Central memory CD8-positive, alpha-beta T cell (primary cell): ENCODE results near the gene HOXA10.

Experiments
- ATAC-seq: fragments of 150-1000 bp; cut with Tn5 transposase; replicated peaks from 2 replicates; pipeline ENCODE4 v1.10.0; 2022; ENCODE audit warnings: mild to moderate bottlenecking, moderate FRiP score, moderate number of reproducible peaks; ENCODE audit not compliant: poor library complexity, severe bottlenecking; ENCODE audit errors: extremely low read depth
- DNase-seq, 2 donors: peaks; one replicate each; pipeline ENCODE4 v3.0.0; 2021; ENCODE audit warnings: low spot score in 2 of 2
- H3K27ac Mint-ChIP-seq: one replicate; pipeline ENCODE4 v1.8.0; 2022; ENCODE audit warnings: low read depth, mild to moderate bottlenecking, moderate library complexity, mixed read lengths
- H3K27me3 Mint-ChIP-seq: one replicate; pipeline ENCODE4 v1.8.0; 2022; ENCODE audit warnings: mixed read lengths
- H3K36me3 Mint-ChIP-seq: one replicate; pipeline ENCODE4 v1.8.0; 2022; ENCODE audit warnings: mild to moderate bottlenecking, moderate library complexity, mixed read lengths; ENCODE audit not compliant: insufficient read depth
- H3K4me1 Mint-ChIP-seq: one replicate; pipeline ENCODE4 v1.8.0; 2022; ENCODE audit warnings: mixed read lengths
- H3K4me3 Mint-ChIP-seq: one replicate; pipeline ENCODE4 v1.8.0; 2022; ENCODE audit warnings: mild to moderate bottlenecking, moderate library complexity, mixed read lengths
- H3K9me3 Mint-ChIP-seq: one replicate; pipeline ENCODE4 v1.8.0; 2022; ENCODE audit warnings: mixed read lengths

Gene HOXA10

DNA sequence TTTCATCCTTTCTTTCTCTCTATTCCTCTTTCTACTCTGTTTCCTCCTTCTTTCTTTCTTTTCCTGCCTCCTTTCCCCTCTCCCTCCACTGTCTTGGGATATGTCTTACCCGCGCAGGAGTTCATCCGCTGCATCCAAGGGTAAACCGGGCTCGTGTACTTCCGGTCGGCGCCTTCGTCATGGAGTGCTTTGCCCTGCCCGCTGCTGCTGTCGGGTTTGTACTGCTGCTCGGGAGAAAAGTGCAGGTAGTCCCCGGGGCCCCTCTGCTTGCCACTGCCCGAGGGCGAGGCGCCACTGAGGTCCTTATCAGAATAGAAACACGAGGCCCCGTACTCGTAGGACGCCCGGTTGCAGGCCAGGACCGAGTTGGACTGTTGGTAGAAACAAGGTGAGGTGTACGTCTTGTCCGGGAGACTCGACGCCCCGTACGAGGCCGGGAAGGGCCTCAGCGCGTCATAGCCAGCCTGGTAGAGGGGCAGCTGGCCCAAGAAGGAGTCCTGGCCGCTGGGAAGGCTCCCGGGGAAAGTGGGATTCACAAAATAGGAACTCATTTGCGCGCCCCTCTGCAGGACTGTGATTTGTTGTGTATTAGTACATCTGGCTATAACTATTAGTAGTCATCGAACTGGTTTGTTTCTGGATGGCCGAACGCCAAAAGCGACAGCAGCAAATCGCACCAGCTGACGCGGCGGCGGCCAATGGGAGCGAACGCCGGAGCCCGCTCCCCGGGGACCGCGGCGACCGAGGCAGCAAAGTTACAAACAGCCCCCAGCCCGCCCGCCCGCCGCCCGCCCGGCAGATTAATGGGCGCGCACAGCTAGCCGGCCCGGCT, 26.7 kb downstream of the HOXA10 start, which contains the start of gene HOXA6:
Gene HOXA6 (minus strand): TSS at position 576 of the 832 bp plus-strand sequence. CDS start 25 bp downstream, at position 551.
- Mint-ChIP-seq H3K9me3 (no peaks in the 10 kb centered on the region), H3K27me3 (peaks cover 79% of the 10 kb centered on the region), H3K36me3 (peaks cover 9% of the 10 kb centered on the region), H3K4me3 (peak within 1 kb of the TSS; percentile 41), H3K4me1 (peaks cover 27% of the 10 kb centered on the region), H3K27ac (no peak within 1 kb of the TSS)
- ATAC-seq, result no peak
- DNase-seq, result no peak

DNA sequence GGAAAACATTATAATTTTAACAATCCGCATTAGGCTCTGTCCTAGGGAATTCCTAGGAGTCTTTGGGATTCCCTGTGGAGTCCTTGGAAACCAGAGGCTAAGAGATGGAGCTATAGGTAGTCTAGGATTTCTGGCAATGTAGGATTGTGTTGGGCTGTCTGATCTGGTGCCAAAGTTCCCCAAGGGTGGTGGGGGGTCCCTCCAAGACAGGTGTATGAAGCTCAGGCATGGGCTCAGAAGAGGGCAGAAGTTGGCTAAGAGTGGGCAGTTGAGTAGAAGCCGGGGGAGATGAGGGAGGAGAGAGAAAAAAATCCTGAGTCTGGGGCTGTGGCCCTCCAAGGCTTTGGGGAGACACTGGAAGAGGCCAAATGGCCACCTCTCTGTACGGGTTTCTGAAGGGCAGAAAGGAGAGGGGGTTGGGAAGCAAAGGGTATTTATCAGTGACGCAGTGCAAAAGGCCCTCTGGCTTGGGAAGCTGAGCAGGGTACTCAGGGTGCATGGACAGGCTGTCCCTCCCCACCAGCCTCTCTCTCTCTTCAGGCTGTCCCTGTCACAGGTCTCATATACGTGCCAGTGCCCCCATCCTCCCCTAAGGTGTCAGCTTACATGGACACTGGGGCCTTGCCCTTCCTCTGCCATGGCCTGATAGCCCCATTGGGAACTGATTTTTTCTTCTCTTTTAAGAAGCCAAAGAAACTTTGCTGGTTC, 27.5 kb downstream of the HOXA10 start:
- DNase-seq (no peak), ATAC-seq (no peak)
- Mint-ChIP-seq H3K9me3 (no peaks in the 10 kb centered on the region), H3K4me1 (peaks cover 19% of the 10 kb centered on the region), H3K36me3 (peaks cover 8% of the 10 kb centered on the region), H3K4me3 (no peak overlapping the region), H3K27me3 (peaks cover 79% of the 10 kb centered on the region), H3K27ac (no peak overlapping the region)

DNA sequence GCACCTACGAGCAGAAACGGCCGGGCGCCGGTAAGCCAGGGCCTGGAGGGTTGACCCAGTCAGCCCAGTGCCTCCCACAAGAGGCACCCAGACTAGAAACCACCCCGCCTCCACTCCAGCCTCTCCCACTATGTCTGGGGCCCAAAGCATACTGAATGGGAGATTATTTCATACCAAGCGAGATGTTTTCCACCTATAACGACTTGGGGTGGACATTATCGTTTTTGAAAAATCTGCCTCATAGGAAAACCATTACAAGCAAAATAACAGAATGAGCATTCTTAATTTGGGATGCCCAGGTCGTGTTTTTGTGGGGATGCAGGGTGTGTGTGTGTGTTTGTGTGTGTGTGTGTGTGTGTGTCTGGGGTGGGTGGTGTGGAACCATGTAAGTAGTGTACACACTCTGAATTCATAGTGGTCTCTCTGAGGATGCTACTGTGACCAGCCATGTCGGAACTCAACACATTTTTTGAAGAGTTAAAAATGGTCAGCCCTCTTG, 28.2 kb downstream of the HOXA10 start:
- DNase-seq (no peak), ATAC-seq (no peak)
- Mint-ChIP-seq H3K27ac (no peak overlapping the region), H3K27me3 (peaks cover 78% of the 10 kb centered on the region), H3K4me1 (peaks cover 12% of the 10 kb centered on the region), H3K9me3 (no peaks in the 10 kb centered on the region), H3K4me3 (no peak overlapping the region), H3K36me3 (peaks cover 2% of the 10 kb centered on the region)

DNA sequence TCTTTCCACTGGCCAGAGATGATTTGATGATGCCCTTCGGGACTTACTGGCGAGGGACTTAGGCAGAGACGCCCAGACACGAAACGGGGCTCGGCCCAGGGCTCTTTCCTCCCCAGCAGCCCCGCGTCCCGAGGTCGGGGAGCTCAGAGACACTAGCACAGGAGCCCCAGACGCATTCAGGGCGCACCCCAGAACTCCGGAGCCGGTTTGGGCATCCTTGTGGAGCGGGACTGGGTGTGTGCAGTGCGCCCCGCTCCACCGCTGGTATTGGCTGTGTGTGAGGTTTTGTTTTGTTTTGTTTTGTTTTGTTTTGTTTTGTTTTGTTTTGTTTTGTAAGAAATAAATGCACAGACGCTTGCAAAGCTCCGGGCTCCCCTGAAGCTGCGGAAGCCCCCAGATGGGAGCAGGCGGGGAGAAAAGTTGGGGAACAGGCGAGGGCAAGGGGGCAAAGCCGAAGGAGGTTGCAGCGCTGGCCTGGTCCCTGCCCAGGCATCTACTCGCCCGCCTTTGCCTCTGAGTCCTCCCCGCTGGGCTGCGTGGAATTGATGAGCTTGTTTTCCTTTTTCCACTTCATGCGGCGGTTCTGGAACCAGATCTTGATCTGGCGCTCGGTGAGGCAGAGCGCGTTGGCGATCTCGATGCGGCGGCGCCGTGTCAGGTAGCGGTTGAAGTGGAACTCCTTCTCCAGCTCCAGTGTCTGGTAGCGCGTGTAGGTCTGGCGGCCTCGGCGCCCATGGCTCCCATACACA, 28.8 kb downstream of the HOXA10 start:
- no peaks in the 10 kb centered on the region for H3K9me3 Mint-ChIP-seq
- no peak overlapping the region for H3K4me3 Mint-ChIP-seq
- no peak overlapping the region for H3K27ac Mint-ChIP-seq
- DNase-seq, result no peak
- peaks cover 6% of the 10 kb centered on the region for H3K4me1 Mint-ChIP-seq
- ATAC-seq, result no peak
- no peaks in the 10 kb centered on the region for H3K36me3 Mint-ChIP-seq
- peaks cover 72% of the 10 kb centered on the region for H3K27me3 Mint-ChIP-seq

DNA sequence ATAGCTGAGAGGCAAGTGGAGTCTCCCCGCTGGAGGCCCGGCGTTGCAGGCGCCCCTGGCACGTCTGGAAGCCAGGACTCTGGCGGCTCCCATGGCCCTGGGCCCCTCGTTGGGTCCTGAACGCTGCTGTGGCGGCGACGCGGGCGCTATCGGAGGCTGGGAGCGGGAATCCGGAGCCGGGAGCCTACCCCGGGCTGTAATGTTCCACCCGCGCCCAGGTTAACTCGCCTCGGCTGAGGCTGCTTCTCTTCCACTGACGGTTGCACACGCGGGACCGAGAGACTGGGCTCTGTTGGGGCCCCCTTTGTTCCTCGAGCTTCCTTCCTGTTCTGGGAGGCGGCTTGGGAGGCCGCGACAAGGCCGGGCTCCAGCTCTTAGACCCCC, 29.3 kb downstream of the HOXA10 start:
- H3K4me3 Mint-ChIP-seq, result no peak overlapping the region
- peaks cover 68% of the 10 kb centered on the region for H3K27me3 Mint-ChIP-seq
- no peaks in the 10 kb centered on the region for H3K9me3 Mint-ChIP-seq
- DNase-seq (no peak), ATAC-seq (no peak)
- H3K36me3 Mint-ChIP-seq, result no peaks in the 10 kb centered on the region
- H3K27ac Mint-ChIP-seq, result no peak overlapping the region
- peaks cover 5% of the 10 kb centered on the region for H3K4me1 Mint-ChIP-seq

DNA sequence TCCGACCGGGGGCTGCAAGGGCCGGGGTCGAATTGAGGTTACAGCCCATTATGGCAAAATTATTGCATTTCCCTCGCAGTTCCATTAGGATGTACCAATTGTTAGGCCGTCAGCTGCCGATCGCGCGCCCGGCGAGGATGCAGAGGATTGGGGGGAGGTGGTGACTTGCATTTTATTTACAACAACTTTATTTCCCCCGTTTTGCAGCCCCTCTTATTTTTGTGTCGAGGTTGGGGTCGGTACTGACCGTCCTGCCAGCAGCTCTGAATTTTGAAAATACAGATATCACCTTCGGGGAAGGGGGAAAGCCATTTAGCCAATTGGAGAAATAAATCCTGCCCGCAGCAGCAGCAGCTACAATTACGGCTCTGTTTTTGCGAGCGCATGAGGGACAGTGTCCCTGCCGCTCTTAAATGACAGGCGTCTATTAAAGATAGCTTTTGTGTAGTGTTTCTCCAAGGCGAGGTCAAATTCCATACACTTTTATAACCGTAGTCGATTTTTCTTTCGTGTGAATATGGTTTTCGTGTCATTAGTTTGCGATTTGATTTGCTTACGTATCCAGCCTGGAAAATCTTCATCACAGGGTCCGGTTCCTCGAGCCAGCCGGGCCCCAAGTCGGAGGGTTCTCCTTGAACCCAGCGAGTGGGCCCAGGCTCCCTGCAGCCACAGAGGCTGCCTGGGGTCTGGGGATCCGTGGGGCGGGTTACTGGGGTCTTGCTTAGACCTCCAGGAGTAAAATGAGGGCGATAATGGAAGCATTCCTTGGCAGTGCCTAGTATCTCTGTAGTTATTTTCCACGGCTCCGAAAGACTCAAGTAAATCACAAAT, 30.0 kb downstream of the HOXA10 start:
- Mint-ChIP-seq H3K4me1 (peaks cover 5% of the 10 kb centered on the region), H3K4me3 (no peak overlapping the region), H3K36me3 (no peaks in the 10 kb centered on the region), H3K27me3 (peaks cover 64% of the 10 kb centered on the region), H3K9me3 (no peaks in the 10 kb centered on the region), H3K27ac (no peak overlapping the region)
- ATAC-seq, result no peak
- no peak for DNase-seq

DNA sequence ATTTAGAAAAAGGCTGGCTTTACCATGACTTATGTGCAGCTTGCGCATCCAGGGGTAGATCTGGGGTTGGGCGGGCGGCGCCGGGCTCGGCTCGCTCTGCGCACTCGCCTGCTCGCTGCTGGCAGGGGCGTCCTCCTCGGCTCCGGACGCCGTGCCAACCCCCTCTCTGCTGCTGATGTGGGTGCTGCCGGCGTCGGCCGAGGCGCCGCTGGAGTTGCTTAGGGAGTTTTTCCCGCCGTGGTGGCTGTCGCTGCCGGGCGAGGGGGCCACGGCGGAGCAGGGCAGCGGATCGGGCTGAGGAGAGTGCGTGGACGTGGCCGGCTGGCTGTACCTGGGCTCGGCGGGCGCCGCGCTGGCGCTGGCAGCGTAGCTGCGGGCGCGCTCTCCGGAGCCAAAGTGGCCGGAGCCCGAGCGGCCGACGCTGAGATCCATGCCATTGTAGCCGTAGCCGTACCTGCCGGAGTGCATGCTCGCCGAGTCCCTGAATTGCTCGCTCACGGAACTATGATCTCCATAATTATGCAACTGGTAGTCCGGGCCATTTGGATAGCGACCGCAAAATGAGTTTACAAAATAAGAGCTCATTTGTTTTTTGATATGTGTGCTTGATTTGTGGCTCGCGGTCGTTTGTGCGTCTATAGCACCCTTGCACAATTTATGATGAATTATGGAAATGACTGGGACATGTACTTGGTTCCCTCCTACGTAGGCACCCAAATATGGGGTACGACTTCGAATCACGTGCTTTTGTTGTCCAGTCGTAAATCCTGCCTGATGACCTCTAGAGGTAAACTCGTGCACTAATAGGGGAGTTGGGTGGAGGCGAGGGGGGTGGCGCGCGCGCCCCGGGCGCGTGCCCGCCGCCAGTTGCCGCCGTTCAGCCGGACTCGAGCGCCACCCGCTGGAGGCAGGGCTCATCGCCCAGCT, 30.8 kb downstream of the HOXA10 start, which contains the start of gene HOXA5:
Gene HOXA5 (minus strand): TSS at position 659 of the 927 bp plus-strand sequence. CDS start 74 bp downstream, at position 585.
- Mint-ChIP-seq H3K4me1 (peaks cover 5% of the 10 kb centered on the region), H3K36me3 (no peaks in the 10 kb centered on the region), H3K4me3 (no peak within 1 kb of the TSS), H3K27me3 (peaks cover 63% of the 10 kb centered on the region), H3K9me3 (no peaks in the 10 kb centered on the region), H3K27ac (no peak within 1 kb of the TSS)
- DNase-seq, result no peak
- ATAC-seq, result no peak

DNA sequence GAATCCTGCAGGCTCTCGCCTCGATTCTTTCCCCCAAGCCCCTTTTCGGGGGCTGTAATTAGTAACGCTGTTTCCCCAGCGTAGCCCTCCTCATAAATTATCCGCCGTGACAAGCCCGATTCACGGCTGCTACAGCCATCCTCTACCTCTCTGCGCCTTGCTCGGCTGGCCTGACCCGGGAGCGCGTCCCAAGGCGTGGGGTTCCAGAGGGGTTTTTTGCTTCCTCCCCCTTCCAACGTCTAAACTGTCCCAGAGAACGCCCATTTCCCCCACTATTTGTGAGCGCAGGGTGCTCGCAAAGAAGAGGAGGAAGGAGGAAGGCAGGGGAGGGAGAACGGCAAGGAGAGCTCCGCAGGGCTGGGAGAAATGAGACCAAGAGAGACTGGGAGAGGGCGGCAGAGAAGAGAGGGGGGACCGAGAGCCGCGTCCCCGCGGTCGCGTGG, 31.5 kb downstream of the HOXA10 start:
- ATAC-seq (no peak), DNase-seq (no peak)
- Mint-ChIP-seq H3K4me3 (no peak overlapping the region), H3K4me1 (no peaks in the 10 kb centered on the region), H3K36me3 (no peaks in the 10 kb centered on the region), H3K9me3 (no peaks in the 10 kb centered on the region), H3K27ac (no peak overlapping the region), H3K27me3 (peaks cover 63% of the 10 kb centered on the region)

DNA sequence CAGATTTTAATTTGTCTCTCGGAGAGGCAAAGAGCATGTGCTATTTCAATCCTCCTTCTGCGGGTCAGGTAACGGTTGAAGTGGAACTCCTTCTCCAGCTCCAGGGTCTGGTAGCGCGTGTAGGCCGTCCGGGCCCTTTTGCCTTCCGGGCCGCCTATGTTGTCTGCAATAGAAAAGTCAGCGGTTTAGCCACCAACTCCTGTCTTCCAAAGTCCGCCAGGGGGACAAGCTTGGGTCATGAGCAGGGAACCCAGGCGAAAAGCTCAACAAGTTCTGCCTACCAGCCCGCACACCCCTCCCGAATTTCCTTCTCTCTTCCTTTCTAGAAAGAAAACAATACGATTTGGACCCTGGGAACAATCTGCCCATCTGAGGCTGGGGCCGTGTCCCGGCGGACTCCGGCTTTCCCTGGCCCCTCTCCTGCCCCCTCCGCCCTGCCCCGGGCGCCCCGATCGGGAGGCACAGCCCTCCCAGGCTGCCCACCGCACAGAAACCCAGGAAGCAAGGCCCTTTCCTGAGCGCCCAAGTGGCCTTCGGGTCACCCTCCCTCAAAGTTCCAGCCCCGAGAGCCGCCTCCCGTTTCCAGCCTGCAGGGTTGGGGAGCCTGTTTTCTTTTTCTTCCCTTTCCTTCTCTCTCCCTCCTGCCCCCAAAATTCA, 32.1 kb downstream of the HOXA10 start:
- H3K36me3 Mint-ChIP-seq, result no peaks in the 10 kb centered on the region
- no peaks in the 10 kb centered on the region for H3K9me3 Mint-ChIP-seq
- ATAC-seq (no peak), DNase-seq (no peak)
- no peaks in the 10 kb centered on the region for H3K4me1 Mint-ChIP-seq
- H3K27me3 Mint-ChIP-seq, result peaks cover 63% of the 10 kb centered on the region
- H3K27ac Mint-ChIP-seq, result no peak overlapping the region
- H3K4me3 Mint-ChIP-seq, result no peak overlapping the region

DNA sequence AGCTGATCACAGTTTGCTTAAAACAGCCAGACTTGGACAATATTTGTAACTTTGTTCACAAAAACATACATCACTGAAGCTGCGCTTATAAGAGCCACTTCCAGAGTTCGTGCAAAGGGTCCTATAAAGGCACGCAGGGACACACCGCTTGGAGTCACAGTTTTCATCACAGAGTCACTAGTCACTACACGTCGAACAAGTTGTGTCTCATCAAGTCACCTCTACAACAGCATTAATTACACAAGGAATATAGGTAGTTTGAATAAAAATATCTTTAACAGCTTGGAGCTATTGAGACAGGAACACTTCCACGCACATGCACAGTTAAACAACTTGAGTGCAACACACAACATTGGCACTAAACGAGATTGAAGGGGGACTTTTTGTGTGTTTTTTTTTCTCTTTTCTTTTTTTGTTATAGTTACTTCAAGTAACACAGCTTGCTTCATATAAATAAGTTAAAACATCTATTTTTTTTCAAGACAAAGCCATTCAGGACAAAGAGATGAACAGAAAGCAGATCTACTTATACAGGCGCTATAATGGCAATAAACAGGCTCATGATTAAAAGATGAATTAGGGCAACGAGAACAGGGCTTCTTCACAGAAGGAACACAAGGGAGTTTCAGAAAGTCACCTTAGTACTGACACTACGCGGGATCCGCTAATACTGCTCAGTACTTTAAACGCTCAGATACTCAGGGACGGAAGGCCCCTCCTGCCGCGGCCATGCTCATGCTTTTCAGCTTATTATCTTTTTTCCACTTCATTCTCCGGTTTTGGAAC, 32.8 kb downstream of the HOXA10 start:
- no peak for ATAC-seq
- H3K36me3 Mint-ChIP-seq, result no peaks in the 10 kb centered on the region
- no peak overlapping the region for H3K4me3 Mint-ChIP-seq
- H3K9me3 Mint-ChIP-seq, result no peaks in the 10 kb centered on the region
- H3K27me3 Mint-ChIP-seq, result peaks cover 63% of the 10 kb centered on the region
- no peak overlapping the region for H3K27ac Mint-ChIP-seq
- no peak for DNase-seq
- no peaks in the 10 kb centered on the region for H3K4me1 Mint-ChIP-seq
